SH-SY5Y (cell line): ENCODE measurements around the gene CAMTA1.

Experiments used
- GATA2 ChIP-seq: IDR thresholded peaks from 2 replicates; pipeline ENCODE4 v1.6.1; 2011; ENCODE audit warnings: mild to moderate bottlenecking, low read depth, low read length
- GATA3 ChIP-seq: IDR thresholded peaks from 2 replicates; pipeline ENCODE4 v1.6.1; 2011; ENCODE audit warnings: low read depth, mild to moderate bottlenecking, low read length, moderate library complexity

CAMTA1 gene

DNA sequence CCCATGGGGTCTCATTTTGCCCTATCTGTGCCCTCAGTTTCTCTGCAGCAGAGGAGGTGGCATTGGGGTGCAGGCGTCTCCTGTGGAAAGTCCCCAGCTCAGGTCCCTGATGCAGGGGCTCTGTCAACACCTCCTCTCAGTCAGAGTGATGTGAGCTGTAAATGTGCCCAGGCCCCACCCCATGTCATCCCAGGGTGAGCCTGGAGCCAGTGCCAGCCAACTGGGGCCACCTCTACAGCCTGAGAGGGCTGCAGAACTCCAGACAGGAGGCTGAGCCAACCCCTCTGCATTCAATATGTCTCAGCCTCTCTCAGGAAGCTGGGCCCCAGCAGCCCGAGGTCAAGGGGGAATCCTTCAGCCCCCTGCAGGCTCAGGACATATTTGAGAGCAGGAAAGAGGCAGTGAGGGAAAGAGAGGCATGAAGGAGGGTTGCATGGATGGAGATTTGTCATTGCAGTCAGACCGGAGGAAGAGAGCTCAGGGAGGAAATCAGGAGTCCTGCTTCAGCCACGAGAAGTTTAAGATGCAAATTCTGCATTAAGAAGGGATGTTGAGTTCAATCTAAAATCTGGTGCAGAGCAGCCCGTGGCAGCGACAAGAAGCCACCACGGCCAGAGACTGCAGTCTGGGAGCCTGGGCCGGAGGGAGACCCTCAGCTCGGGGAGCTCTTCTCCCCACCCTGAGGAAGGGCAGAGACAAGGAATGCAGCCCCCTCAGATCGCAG is 697.7 kb downstream of the CAMTA1 start:
- no peak for TF ChIP-seq GATA2
- TF ChIP-seq GATA3, result no peak

DNA sequence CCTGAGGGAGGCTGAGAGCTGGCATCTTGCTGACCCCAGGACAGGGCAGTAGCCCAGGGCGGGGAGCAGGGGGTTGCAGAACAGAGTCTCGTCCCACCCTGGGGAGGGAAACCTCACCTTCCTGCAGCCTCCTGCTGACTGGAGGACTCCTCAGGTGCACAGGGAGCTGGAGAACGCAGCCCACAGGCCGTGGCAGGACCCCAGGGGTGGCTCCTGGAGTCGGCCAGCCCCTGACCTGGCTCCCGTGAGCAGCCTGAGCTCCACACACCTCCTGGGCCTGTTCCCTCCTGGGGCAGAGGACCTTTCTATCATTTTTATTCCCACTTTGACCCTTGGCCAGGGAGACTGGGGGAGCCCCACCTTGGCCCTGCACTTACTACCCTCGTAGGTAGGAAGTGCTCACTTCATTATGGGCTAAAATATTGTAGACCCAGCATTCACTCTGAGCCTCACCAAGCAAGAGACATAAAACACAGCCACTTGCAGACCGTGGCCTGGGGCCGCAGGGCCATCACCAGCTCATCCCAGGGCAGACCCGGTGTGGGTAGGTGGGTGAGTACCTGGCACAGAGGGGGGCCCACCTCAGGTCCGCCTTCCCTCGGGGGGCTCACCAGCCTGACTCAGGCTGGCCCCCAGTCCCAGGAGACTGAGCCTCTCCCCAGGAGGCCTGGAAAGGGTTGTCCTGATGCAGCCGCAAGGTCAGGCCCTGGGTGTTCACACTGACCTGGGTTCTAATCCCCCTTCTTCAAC is 698.6 kb downstream of the CAMTA1 start:
- TF ChIP-seq GATA2, result no peak

DNA sequence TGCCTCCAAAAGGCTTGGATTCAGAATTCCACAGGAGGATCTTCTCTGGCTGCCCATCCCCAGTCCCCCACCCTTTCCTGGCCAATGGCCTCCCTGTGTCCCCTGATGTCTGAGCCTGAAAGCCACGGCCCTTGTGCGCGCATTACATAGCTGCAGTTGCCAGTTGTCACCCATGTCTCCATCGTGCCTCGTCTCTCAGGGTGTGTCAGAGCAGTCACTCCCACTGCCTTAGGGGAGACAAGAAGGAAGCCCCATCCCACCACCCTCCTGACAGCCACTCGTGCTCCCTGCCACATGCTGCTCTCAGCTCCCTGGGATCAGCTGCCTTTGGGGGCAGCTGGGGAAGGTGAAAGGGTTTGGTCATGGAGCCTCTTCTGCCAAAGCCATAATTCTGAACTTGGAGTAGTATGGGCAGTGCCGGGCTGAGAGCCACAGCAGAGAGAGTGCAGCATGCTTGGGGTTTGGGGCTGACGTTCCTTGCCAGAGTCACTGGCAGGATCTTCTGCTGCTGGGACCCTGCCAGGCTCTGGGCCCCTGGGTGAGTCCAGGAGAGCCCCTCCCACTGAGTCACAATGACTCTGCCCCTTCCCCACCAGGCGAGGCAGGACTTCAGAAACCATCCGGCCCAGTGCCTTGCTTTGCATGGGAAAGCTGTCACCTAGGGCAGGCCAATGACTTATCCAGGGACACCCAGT is 700.0 kb downstream of the CAMTA1 start:
- TF ChIP-seq GATA3 (no peak), GATA2 (no peak)

DNA sequence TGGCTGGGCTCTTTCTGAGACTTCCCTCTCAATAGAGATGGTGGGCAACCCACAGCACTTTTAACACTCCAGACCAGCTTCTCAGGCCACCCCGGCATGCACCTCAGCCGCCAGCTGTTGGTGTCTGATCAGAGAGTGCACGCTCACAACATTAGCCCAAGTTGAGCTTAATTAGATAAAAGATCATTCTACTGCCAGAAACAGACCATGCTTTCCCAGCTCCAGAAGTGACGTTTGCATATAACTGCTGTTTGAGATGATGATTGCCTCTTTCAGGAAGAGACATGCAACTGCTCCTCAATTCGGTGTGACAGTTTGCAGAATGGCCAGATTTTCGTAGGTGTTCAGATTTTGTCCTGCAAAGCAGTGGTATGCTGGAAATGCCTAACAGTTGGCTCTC is 700.6 kb downstream of the CAMTA1 start:
- no peak for TF ChIP-seq GATA2
- TF ChIP-seq GATA3, result no peak

DNA sequence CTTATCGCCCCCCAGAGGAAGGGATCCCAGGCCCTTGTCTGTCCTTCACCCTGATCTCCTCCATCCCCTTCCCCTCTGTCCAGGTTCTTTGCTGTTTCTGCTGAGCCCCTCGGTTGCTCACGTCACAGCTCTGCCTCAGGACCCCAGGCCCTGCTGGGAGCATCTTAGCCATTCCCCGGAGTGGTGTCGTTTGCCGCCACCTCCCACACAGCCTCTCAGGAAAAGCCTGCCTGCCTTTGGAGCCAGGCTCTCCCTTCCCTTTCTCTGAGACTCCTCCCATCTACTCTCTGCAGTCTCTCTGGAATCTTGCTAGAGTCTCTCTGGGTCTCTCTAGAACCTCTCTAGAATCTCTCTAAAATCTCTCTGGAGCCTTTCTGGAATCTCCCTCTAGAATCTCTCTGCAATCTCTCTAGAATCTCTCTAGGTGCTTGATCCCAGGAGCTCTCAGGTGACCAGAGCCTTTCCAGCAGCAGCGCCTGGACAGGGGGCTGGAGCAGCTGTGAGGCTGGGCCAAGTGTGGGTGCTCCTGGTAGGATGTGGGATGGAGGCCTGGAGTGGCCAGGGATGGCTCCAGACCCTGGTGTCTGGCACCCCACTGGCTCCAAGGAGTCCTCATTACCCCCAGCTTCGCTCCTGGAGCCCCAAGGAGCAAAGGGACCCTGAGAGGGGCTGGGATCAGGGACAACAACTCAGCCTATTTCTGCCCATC is 702.7 kb downstream of the CAMTA1 start:
- TF ChIP-seq GATA2 (no peak), GATA3 (no peak)

DNA sequence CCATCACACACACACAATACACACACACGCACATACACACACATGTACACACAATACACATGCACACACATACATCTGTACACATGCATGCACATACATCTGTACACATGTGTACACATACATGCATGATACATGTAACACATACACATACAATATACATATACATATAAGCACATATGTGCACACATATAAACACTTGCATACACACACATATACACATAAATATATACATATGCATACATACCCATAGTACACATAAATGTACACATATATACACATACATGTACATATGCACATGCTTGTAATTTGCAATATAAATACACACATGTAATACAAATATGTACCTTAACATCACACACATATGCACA is 703.2 kb downstream of the CAMTA1 start:
- TF ChIP-seq GATA2 (no peak), GATA3 (no peak)

DNA sequence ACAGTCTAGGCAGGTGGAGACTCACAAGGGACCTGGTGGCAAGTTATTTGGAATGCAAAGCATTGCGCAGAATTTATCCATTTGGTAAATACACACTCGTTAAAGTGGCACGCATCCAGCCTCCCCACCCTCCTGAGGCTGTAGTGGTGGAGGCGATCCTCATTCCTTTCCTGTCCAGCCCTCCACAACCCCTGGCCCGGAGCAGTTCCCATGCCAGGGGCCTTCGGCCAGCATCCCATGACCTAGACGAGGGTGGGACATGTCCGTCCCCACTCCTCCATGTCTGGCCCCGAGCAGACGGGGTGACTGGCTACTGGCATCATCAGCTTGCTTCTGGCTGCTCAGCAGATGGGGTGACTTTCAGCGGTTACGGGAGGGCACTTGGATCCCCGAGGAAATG is 704.3 kb downstream of the CAMTA1 start:
- TF ChIP-seq GATA3, result no peak
- no peak for TF ChIP-seq GATA2

DNA sequence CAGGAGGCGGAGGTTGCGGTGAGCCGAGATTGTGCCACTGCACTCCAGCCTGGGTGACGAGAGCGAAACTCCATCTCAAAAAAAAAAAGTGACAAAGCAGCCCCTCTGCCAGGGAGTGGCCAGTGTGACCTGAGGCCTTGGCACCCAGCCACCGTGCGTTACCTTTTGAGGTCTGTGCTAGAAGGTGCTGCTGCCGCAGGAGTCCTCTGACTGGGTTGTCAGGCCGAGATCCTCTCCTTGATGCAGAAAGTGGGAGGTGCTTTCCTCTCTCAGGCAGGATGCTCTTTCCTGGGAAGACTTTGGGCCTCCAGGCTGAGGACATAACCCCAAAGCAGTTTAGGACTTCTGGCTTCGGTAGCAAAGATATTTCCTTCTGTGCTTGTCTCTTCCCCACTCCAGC is 705.3 kb downstream of the CAMTA1 start:
- TF ChIP-seq GATA3 (no peak), GATA2 (no peak)

DNA sequence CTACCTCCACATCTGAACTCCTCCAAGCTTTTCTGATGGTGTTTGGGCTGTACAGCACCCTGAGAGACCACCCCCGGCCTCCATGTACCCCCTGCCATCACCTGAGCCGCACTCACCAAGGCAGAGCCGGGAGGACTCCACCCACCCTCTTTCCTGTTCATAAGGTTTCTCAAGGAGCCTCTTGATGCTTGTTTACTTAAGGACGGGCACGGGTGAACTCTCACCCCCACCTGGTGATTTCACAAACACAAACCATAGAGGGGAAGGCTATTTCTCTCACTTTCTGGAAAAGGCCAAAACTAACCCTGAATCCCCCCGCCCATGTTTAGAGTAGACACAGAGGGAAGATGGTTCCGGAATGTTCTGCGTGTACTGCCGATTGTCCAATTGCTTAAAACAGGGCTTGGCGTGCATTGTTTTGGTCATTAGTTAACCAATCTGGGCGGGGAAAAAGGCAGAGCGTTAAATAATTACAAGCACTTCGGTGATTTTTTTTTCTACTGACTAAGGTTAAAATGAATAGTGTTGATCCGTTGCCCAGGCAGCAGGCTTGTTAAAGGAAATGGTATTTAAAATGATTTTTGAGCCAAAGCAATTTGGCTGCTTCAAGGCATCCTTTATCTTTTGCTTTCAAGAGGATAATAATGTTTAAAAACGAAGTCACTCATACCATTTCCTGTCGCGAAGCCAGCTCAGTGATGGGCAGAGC is 706.0 kb downstream of the CAMTA1 start:
- TF ChIP-seq GATA2 (no peak), GATA3 (no peak)

DNA sequence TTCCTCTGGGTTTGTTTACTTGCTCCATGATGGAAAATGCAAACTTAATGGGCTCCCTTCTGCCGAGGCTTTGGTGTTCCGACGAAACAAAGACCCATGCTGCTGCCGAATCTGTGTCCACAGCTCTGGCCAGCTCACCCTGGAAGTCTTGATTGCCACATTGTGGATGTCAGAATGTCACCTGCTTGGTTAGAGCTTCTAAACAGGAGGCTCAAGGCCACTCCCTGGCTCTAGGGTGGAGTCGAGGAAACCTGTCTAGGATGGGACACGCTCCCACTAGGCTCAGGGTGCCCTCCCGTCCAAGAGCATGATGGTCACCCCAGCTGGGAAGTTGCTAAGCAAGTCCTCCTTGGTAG is 706.5 kb downstream of the CAMTA1 start:
- no peak for TF ChIP-seq GATA3
- no peak for TF ChIP-seq GATA2

DNA sequence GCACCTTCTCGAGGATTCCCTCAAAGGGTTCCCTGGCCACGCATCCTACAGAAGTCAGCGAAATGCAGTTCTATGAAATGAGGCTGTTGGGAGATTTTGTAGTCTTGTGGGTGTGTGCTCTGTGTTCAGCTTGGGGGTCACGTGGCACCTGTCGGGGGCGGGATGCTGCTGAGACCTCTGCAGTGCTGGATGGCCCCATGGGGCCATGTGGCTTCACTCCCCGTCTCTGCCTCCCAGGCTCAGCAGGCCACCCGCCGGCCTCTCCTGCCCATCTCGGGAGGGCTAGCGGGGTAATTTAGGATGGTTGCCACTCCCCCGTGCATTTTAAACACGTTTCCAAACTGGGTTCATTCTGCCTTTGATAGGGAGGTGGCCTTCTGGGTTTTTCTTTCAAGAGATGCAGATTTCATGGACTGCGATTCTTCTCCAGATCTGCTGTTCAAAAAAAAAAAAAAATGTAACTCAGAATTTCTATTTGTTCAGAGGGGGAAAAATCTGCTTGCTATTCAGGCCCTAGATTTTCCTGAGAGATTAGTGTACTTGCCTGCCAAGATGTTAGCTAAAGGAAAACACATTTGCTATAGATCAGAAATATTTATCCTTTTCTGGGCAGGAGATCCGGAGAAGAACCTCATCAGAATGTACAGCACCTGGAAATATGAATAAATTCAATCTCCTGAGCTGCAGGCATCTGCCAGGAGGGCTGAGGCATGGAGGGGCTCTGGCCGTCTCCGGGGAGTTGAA is 708.6 kb downstream of the CAMTA1 start:
- TF ChIP-seq GATA3 (no peak), GATA2 (peak; percentile 72; the same call in 1 of the 2 replicates)

DNA sequence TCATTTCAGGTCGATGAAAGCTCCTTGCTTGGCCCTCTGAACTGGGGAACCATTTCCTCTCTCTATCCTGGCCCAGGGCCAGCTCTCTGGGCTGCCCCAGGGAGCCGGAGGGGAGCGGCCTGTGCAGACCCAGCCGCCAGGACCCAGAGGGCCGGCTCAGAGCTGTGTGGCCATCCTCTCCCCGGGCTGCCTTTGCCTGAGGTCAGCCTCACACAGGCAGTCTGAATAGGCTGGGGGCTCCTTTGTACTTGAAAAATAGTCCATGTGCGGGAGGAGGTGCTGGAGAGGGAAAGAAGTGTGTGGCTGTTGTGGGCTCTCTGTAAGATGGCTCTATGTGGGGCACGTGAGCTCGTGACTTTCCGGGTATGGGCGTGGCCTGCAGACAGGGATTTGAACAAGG is 710.7 kb downstream of the CAMTA1 start:
- TF ChIP-seq GATA2 (no peak), GATA3 (no peak)

DNA sequence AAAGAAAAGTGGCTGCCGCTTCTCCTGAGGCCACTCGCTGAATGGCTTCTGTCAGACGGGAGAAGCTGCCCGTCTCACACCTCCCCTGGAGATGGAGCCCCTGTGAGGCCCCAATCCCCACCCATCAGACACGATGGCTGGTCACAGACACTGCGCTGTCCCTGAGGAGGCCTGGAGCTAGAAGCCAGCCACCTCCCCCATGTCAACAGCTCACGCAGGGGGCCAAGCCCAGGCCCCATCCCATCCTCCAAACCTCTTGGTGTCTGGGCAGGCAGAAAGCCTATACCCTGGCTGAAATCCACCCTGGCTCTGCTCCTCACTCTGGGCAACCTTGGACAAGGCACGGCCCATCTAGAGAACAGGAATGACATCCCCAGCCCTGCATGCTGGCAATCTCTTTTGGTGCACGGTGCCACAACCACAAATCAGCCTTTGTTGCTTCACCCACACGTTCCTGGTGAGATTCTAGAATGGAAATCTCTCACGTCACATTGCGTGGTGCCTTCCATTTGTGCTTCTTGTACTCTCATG is 711.9 kb downstream of the CAMTA1 start:
- TF ChIP-seq GATA3 (no peak), GATA2 (no peak)

DNA sequence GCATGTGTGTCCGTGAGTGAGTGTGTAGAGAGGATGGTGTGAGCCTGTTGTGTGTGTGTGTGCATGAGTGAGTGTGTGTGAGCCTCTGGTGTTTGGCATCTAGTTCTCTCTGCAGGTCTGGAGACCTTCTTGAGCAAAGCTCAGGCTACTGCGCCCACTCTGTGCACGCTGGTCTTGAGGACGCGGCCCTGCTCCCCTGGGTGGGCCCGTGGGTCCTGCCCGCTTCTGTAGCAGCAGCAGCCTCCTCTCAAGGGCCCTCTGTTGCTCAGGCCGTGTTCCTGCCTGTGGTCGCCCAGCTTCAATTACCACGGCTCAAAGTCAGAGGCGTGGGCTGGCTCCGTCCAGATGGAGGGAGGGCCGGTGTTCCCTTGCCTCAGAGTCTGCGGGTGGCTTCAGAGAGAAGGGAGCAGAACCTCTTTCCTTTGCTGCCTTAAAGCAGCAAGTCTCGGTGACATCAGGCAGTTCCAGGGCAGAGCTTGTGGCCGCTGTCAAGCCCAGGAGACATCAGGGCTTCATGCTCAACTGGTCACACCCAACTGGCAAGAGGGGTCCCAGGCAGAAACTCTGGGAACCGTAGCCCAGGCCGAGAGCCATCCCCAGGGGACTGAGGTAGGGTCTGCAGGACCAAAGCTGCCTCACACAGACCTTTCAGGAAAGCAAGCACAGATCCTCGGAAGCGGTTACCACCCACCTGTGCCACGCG is 715.3 kb downstream of the CAMTA1 start:
- TF ChIP-seq GATA2 (no peak), GATA3 (no peak)
